Stimulated activated CD4-positive, alpha-beta T cell treated with anti-CD3 and anti-CD28 coated beads, Interleukin-4, amount 100 ng/mL, for 48 hours (primary cell): Measurements from ENCODE around the gene HSPH1.

Experiments used
- DNase-seq, 2 donors: peaks; one replicate each; pipeline ENCODE4 v3.0.0-alpha.2; 2020; ENCODE audit warnings: low read depth in 2 of 2

The HSPH1 gene

GRCh38 chr13:31096654-31097302 is 64.9 kb downstream of the HSPH1 start:
- DNase-seq = no peak

- no peak for DNase-seq
These were observed 67.2 kb downstream of the HSPH1 start for GRCh38 chr13:31094331-31095015.

DNA sequence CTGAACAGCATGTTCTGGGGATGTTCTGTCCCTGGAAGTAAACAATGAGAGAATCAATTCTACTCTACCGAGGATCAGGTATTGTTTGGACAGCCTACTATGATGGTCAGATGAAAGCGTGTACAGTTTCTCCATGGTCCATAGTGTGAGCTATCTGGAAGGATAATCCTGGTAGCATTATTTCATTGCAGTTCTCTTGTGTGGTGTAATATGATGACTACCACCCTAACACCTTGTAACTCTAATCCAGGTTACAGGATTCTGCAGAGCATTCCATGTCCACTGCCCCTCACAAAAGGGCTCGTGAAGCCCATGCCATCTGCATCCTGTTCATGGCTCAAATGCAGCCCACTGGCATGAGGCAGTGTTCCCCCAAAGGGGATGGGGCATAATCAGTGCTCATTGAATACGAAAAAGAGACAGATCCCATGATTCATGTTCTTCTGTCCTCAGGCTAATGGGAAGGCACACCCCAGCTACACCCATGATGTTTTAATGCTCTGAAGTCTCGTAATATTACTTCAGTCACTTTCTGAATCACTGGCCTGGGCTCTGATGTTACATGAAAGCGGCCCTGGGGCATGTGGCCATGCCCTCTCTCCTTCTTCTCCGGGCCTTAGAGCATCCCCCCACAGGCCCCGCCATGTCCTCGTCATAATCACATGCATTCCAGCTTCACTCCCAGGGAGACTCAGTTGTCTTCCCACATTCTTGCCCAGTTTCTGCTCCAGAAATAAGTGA is 68.4 kb downstream of the HSPH1 start:
- no peak for DNase-seq

GRCh38 chr13:31092646-31093045 is 69.1 kb downstream of the HSPH1 start:
- no peak for DNase-seq

DNA sequence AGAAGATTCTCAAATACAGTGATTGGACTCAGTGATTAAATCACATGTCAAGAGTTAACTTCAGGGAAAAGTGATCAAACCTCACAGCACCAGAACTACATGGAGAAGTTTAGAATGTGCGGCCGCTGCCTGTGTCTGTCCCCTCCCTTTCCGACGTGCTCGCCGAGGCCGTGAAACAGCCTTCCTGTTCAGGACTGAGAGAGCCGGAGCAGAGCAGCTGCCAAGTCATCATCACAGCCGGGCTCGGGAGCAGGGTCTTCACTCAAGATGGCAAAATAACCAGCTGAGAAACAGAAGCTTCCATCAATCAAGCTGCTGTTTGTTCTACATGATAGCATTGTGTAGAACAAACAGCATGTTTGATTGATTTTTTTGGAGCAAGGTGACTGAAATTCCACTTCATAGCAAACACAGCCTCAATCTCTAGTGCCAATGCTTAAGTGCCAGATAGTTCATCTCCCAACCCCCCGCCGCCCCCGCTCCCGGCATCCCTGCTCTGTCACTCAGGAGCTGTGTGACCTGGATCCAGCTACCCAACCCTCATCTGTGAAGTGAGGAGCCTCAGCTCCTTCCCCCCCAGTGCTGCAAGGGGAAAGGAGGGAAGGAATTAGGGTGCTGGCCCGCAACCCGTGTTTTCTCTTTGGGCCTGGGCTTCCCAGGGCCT is 70.6 kb downstream of the HSPH1 start:
- no peak for DNase-seq

DNA sequence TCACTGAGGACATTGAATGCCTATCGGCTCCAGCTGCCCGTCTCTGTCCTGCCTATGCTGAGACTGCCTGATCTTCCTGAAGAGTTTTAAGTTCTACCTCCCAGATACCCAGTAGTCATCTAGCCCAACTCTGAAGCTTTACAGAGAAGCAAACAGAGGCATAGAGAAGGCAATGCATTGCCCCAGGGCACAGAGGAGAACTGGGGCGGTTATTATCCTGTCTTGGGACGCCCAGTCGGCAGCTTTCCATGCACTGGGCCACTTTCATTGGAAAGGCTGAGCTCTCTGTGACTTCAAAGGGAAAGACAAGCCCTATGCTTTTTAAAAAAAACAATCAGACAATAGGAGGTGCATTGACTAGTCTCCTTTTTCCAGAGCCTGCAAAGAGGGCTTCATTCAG is 71.6 kb downstream of the HSPH1 start:
- DNase-seq = no peak

DNA sequence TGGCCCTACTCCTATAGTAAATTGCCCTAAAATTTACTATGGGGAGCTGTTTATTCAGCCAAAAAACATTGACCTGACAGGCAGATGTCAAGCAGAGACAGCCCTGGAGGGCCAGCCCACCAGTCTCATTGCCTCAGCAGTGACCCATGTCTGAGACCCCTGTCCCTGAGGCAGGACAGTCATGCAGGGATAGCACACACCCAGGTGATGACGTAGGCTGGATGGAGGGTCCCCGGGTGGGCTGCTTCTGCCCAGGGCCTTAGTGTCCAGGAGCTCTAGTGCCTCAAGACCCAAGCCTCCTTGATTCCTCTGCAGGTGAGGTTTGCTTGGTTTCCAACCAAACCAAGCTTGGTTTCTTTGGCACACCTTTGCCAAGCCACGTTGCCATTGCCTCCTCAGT is 72.1 kb downstream of the HSPH1 start:
- no peak for DNase-seq

GRCh38 chr13:31088826-31089420 is 72.8 kb downstream of the HSPH1 start:
- DNase-seq = no peak
